Skeletal muscle satellite cell (primary cell): ENCODE results near the gene CCDC185. TPM values are rescaled to one million over a fixed set of nuclear protein-coding genes. Genes with fewer than 3 reads are reported as not detected.

Source experiments
- H3K27me3 ChIP-seq: 2 replicates; pipeline ENCODE4 v1.7.0; 2013; ENCODE audit warnings: low read length; ENCODE audit not compliant: control insufficient read depth, insufficient read depth
- H3K36me3 ChIP-seq: 2 replicates; pipeline ENCODE4 v1.7.0; 2013; ENCODE audit warnings: mild to moderate bottlenecking, control low read depth, low read length; ENCODE audit not compliant: insufficient read depth
- H3K4me1 ChIP-seq: 2 replicates; pipeline ENCODE4 v1.7.0; 2013; ENCODE audit warnings: low read length; ENCODE audit not compliant: control insufficient read depth, insufficient read depth
- H3K4me2 ChIP-seq: 2 replicates; pipeline ENCODE4 v1.7.0; 2013; ENCODE audit warnings: mild to moderate bottlenecking, low read length
- H3K4me3 ChIP-seq: 2 replicates; pipeline ENCODE4 v1.7.0; 2013; ENCODE audit warnings: low read length
- H3K9ac ChIP-seq: 2 replicates; pipeline ENCODE4 v1.7.0; 2013; ENCODE audit warnings: mild to moderate bottlenecking, low read depth, low read length, moderate library complexity
- H3K9me3 ChIP-seq: replicated peaks from 2 replicates; pipeline ENCODE4 v1.7.0; 2013; ENCODE audit warnings: mild to moderate bottlenecking, control low read depth, low read length
- total RNA-seq: library from RNA; depleted of rRNA; stranded (reverse); fragments of >200 nt; gene quantifications from 2 replicates; pipeline ENCODE4 v1.2.3, GENCODE V29; 2012; rRNA removed

The CCDC185 gene
- total RNA-seq = 0.22 TPM in 1 of 2 replicates, not detected in the other

GRCh38 chr1:223393275-223394214 lies at the start of gene CCDC185:
CCDC185 (plus strand) TSS chr1:223393415; CDS start chr1:223393476, 61 bp downstream.
- Histone ChIP-seq H3K4me3 (peak within 1 kb of the TSS; percentile 59), H3K4me1 (no peaks in the 10 kb centered on the region), H3K27me3 (peaks cover 54% of the 10 kb centered on the region), H3K4me2 (peak within 1 kb of the TSS; percentile 75), H3K36me3 (no peaks in the 10 kb centered on the region), H3K9me3 (no peaks in the 10 kb centered on the region), H3K9ac (no peak within 1 kb of the TSS)

- Histone ChIP-seq H3K9me3 (no peaks in the 10 kb centered on the region), H3K4me2 (no peak overlapping the region), H3K36me3 (no peaks in the 10 kb centered on the region), H3K9ac (no peak overlapping the region), H3K4me3 (no peak overlapping the region), H3K4me1 (no peaks in the 10 kb centered on the region), H3K27me3 (peaks cover 29% of the 10 kb centered on the region)
Measured at GRCh38 chr1:223343692-223344091, 49.5 kb upstream of the CCDC185 start.

- peaks cover 24% of the 10 kb centered on the region for H3K27me3 ChIP-seq
- H3K4me2 ChIP-seq = no peak overlapping the region
- H3K4me1 ChIP-seq = no peaks in the 10 kb centered on the region
- no peaks in the 10 kb centered on the region for H3K36me3 ChIP-seq
- H3K4me3 ChIP-seq = no peak overlapping the region
- H3K9ac ChIP-seq = no peak overlapping the region
- no peaks in the 10 kb centered on the region for H3K9me3 ChIP-seq
Measured at GRCh38 chr1:223344491-223344890, 48.7 kb upstream of the CCDC185 start.

- H3K4me2 ChIP-seq = no peak overlapping the region
- H3K36me3 ChIP-seq = no peaks in the 10 kb centered on the region
- H3K9me3 ChIP-seq = no peaks in the 10 kb centered on the region
- H3K9ac ChIP-seq = no peak overlapping the region
- H3K4me1 ChIP-seq = no peaks in the 10 kb centered on the region
- no peak overlapping the region for H3K4me3 ChIP-seq
- peaks cover 22% of the 10 kb centered on the region for H3K27me3 ChIP-seq
Measured at GRCh38 chr1:223345720-223346119, 47.5 kb upstream of the CCDC185 start.

GRCh38 chr1:223346311-223346710 lies 46.9 kb upstream of the CCDC185 start:
- peaks cover 23% of the 10 kb centered on the region for H3K27me3 ChIP-seq
- H3K4me1 ChIP-seq = no peaks in the 10 kb centered on the region
- H3K4me2 ChIP-seq = no peak overlapping the region
- no peaks in the 10 kb centered on the region for H3K9me3 ChIP-seq
- no peaks in the 10 kb centered on the region for H3K36me3 ChIP-seq
- no peak overlapping the region for H3K9ac ChIP-seq
- H3K4me3 ChIP-seq = no peak overlapping the region

- Histone ChIP-seq H3K4me3 (no peak overlapping the region), H3K36me3 (no peaks in the 10 kb centered on the region), H3K27me3 (peaks cover 31% of the 10 kb centered on the region)
Measured at GRCh38 chr1:223347583-223347982, 45.6 kb upstream of the CCDC185 start.

GRCh38 chr1:223348439-223348838 lies 44.8 kb upstream of the CCDC185 start:
- Histone ChIP-seq H3K9ac (no peak overlapping the region), H3K4me3 (no peak overlapping the region), H3K4me1 (no peaks in the 10 kb centered on the region), H3K4me2 (no peak overlapping the region), H3K27me3 (peaks cover 38% of the 10 kb centered on the region), H3K36me3 (no peaks in the 10 kb centered on the region), H3K9me3 (no peaks in the 10 kb centered on the region)

More at GRCh38 chr1:223347583-223347982, 45.6 kb upstream of the CCDC185 start:
- H3K4me1 ChIP-seq = no peaks in the 10 kb centered on the region
- no peak overlapping the region for H3K9ac ChIP-seq
- no peaks in the 10 kb centered on the region for H3K9me3 ChIP-seq
- H3K4me2 ChIP-seq = no peak overlapping the region

GRCh38 chr1:223349241-223349640 lies 44.0 kb upstream of the CCDC185 start:
- Histone ChIP-seq H3K4me2 (no peak overlapping the region), H3K4me3 (no peak overlapping the region)

GRCh38 chr1:223350361-223350908 lies 42.8 kb upstream of the CCDC185 start:
- H3K4me2 ChIP-seq = no peak overlapping the region
- H3K9ac ChIP-seq = no peak overlapping the region
- H3K36me3 ChIP-seq = no peaks in the 10 kb centered on the region
- H3K9me3 ChIP-seq = no peaks in the 10 kb centered on the region
- H3K4me1 ChIP-seq = no peaks in the 10 kb centered on the region
- H3K27me3 ChIP-seq = peaks cover 42% of the 10 kb centered on the region
- no peak overlapping the region for H3K4me3 ChIP-seq

More at GRCh38 chr1:223349241-223349640, 44.0 kb upstream of the CCDC185 start:
- Histone ChIP-seq H3K9me3 (no peaks in the 10 kb centered on the region), H3K36me3 (no peaks in the 10 kb centered on the region), H3K4me1 (no peaks in the 10 kb centered on the region), H3K9ac (no peak overlapping the region), H3K27me3 (peaks cover 45% of the 10 kb centered on the region)

- H3K4me1 ChIP-seq = no peaks in the 10 kb centered on the region
- H3K9me3 ChIP-seq = no peaks in the 10 kb centered on the region
- H3K4me3 ChIP-seq = no peak overlapping the region
- H3K36me3 ChIP-seq = no peaks in the 10 kb centered on the region
- peaks cover 54% of the 10 kb centered on the region for H3K27me3 ChIP-seq
- no peak overlapping the region for H3K4me2 ChIP-seq
- H3K9ac ChIP-seq = no peak overlapping the region
Measured at GRCh38 chr1:223352944-223353343, 40.3 kb upstream of the CCDC185 start.

- Histone ChIP-seq H3K27me3 (peaks cover 64% of the 10 kb centered on the region), H3K4me1 (no peaks in the 10 kb centered on the region), H3K4me2 (no peak overlapping the region), H3K36me3 (no peaks in the 10 kb centered on the region), H3K4me3 (no peak overlapping the region), H3K9me3 (no peaks in the 10 kb centered on the region), H3K9ac (no peak overlapping the region)
Measured at GRCh38 chr1:223353939-223354338, 39.3 kb upstream of the CCDC185 start.
